KMS-11 (cell line): ENCODE measurements around the gene RNF213.

Source experiments
- H2AFZ ChIP-seq: fragments of 200-600 bp; sonication (generic); 2 replicates; pipeline ENCODE4 v1.6.1; 2016; ENCODE audit warnings: antibody characterized with exemption, mixed run types, low read depth
- H3K27ac ChIP-seq: fragments of 200-600 bp; sonication (generic); 2 replicates; pipeline ENCODE4 v1.6.1; 2016; ENCODE audit warnings: mild to moderate bottlenecking, mixed run types
- H3K27me3 ChIP-seq: fragments of 200-600 bp; sonication (generic); 2 replicates; pipeline ENCODE4 v1.6.1; 2017; ENCODE audit warnings: mild to moderate bottlenecking, low read depth, mixed run types, moderate library complexity; ENCODE audit not compliant: insufficient read depth
- H3K36me3 ChIP-seq: fragments of 200-600 bp; sonication (generic); 2 replicates; pipeline ENCODE4 v1.6.1; 2017; ENCODE audit warnings: mild to moderate bottlenecking, mixed run types; ENCODE audit not compliant: insufficient read depth
- H3K4me1 ChIP-seq: fragments of 200-600 bp; sonication (generic); 2 replicates; pipeline ENCODE4 v1.6.1; 2016; ENCODE audit warnings: mild to moderate bottlenecking, low read depth, mixed run types; ENCODE audit not compliant: poor library complexity, severe bottlenecking
- H3K4me2 ChIP-seq: fragments of 200-600 bp; sonication (generic); 2 replicates; pipeline ENCODE4 v1.7.0; 2016; ENCODE audit warnings: mild to moderate bottlenecking, mixed run types
- H3K4me3 ChIP-seq: fragments of 200-600 bp; sonication (generic); IDR thresholded peaks from 2 replicates; pipeline ENCODE4 v1.6.1; 2017; ENCODE audit warnings: low read depth, low read length, mixed read lengths; ENCODE audit not compliant: insufficient read depth
- H3K79me2 ChIP-seq: fragments of 200-600 bp; sonication (generic); 2 replicates; pipeline ENCODE4 v1.6.1; 2016; ENCODE audit warnings: low read depth, mixed run types; ENCODE audit not compliant: insufficient read depth
- H3K9ac ChIP-seq: fragments of 200-600 bp; sonication (generic); 2 replicates; pipeline ENCODE4 v1.6.1; 2016; ENCODE audit warnings: mild to moderate bottlenecking, mixed run types
- H4K20me1 ChIP-seq: fragments of 200-600 bp; sonication (generic); 2 replicates; pipeline ENCODE4 v1.6.1; 2016; ENCODE audit warnings: mild to moderate bottlenecking, mixed run types; ENCODE audit not compliant: insufficient read depth
- TF ChIP-seq, protein P1 (sequence below): fragments of 200-600 bp; sonication (generic); conservative IDR thresholded peaks from 2 replicates; pipeline ENCODE4 v1.6.1; 2017; ENCODE audit warnings: low read depth, mild to moderate bottlenecking, antibody characterized with exemption, low read length, moderate library complexity, mixed read lengths

The RNF213 gene

DNA sequence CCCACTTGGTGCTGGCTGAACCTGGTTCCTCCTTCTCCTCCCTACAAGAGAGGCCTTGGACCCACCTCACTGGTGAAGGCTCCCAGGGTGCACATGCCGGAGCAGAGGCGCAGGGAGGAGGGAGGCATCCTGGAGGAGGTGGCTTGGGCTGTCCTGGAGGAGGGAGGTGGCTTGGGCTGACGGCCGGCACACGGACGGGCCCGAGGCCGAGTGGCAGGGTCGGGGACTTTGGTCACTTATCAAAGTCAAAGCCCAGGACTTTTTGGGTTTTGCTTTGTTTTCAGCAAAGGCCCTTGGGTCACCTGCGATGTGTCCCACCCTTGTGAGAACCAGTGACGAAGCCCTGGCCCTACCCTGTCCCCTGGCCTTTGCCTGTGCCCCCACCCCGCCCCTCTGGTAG lies 182.8 kb downstream of the RNF213 start:
- TF ChIP-seq, protein P1, sequence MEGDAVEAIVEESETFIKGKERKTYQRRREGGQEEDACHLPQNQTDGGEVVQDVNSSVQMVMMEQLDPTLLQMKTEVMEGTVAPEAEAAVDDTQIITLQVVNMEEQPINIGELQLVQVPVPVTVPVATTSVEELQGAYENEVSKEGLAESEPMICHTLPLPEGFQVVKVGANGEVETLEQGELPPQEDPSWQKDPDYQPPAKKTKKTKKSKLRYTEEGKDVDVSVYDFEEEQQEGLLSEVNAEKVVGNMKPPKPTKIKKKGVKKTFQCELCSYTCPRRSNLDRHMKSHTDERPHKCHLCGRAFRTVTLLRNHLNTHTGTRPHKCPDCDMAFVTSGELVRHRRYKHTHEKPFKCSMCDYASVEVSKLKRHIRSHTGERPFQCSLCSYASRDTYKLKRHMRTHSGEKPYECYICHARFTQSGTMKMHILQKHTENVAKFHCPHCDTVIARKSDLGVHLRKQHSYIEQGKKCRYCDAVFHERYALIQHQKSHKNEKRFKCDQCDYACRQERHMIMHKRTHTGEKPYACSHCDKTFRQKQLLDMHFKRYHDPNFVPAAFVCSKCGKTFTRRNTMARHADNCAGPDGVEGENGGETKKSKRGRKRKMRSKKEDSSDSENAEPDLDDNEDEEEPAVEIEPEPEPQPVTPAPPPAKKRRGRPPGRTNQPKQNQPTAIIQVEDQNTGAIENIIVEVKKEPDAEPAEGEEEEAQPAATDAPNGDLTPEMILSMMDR, result no peak
- Histone ChIP-seq H3K36me3 (no peaks in the 10 kb centered on the region), H3K27ac (no peak overlapping the region)

DNA sequence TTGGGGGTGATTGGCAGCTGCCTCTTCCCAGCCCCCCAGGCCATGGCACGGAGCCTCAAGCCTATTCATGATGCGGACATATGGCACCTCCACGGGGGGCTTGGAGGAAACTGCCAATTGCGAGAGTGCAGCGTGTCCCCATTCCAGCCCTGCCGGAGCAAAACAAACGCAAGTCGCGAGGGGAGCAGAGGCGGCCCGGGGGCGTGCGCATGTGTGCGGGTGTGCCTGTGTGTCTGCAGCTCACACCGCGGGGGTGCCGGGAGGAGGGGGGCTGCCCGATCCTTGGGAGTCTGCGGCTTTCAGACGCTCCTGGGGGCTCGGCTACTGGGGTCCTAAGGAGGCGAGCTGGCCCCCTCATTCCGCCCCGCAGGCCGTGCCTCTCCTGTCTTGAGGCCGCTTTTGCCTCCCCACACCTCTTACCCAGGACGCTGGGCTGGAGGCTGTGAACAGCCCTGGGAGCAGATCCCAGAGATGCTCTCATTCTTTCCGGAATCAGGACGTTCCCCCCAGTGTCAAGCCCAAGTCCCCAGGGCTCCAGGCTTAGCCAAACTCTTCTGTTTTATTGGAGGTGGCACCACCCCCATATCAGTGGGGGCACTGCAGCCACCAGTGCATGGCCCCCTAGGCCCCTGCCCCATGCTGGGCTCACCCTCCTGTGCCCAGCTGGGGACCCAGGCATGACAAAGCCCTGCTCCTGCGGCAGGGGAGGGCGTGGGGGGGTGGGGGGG lies 183.4 kb downstream of the RNF213 start:
- Histone ChIP-seq H3K27ac (no peak overlapping the region), H2AFZ (no peak overlapping the region), H4K20me1 (no peaks in the 10 kb centered on the region), H3K9ac (no peak overlapping the region), H3K36me3 (no peaks in the 10 kb centered on the region), H3K4me3 (no peak overlapping the region), H3K79me2 (no peaks in the 10 kb centered on the region), H3K27me3 (peaks cover 96% of the 10 kb centered on the region), H3K4me1 (no peaks in the 10 kb centered on the region), H3K4me2 (no peak overlapping the region)
- TF ChIP-seq, protein P1, result no peak

More for the DNA sequence above, 182.8 kb downstream of the RNF213 start:
- Histone ChIP-seq H3K4me2 (no peak overlapping the region), H3K9ac (no peak overlapping the region), H3K79me2 (no peaks in the 10 kb centered on the region), H2AFZ (no peak overlapping the region), H4K20me1 (no peaks in the 10 kb centered on the region), H3K4me1 (no peaks in the 10 kb centered on the region), H3K4me3 (no peak overlapping the region), H3K27me3 (peaks cover 96% of the 10 kb centered on the region)

DNA sequence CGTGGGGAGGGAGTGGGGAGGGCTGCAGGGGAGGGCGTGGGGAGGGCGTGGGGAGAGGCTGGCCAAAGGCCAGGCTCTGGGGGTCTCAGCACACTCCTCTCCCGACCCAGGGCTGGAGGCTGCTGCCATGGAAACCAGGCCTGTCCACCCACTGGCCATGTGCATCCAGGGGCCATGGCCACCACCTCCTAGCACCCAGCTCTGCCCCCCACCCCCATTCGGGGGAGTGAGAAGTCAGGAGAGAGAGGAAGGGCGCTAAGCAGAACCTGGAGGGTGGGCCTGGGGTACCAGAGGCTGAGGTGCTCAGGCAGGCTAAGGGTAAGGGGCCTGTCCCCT lies 184.0 kb downstream of the RNF213 start:
- no peaks in the 10 kb centered on the region for H4K20me1 ChIP-seq
- peaks cover 96% of the 10 kb centered on the region for H3K27me3 ChIP-seq
- no peak overlapping the region for H3K27ac ChIP-seq
- H3K36me3 ChIP-seq, result no peaks in the 10 kb centered on the region
- H3K79me2 ChIP-seq, result no peaks in the 10 kb centered on the region
- H3K4me3 ChIP-seq, result no peak overlapping the region
- no peaks in the 10 kb centered on the region for H3K4me1 ChIP-seq
- TF ChIP-seq, protein P1, result no peak
- no peak overlapping the region for H3K4me2 ChIP-seq
- no peak overlapping the region for H3K9ac ChIP-seq
- H2AFZ ChIP-seq, result no peak overlapping the region

DNA sequence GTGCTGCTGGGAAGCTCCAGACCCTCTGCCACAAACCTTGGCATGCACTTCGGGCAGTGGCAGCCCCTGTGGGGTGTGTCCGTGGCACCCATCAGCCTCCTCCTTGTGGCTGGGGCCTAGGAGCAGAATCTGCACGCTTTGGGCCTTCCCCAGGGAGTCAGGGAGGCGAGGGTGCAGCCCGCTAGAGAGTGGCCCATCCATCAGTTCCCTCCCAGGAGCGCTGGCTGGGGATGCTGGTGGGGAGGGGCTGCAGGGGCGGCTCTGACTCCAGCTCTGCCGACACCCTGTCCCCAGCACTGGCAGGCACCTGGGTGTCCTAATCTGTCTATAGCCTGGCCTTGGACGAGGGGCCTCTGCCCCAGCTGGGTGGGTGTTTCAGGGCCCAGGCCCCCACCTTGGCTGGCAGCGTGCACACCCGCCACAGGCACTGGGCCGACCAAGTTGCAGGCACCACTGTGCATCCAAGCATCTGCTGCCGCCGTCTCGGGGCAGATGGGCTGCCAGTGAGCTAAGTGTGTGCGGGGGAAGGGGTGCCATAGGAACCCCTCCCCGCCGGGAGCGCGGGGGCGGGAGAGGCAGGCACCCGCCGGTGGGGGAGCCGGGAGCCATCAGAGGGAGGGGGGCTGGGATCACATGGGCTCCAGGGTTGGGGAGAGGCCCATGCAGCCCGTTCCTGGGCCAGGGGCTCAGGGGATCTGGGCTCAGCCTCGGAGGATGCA lies 184.5 kb downstream of the RNF213 start:
- Histone ChIP-seq H3K4me1 (no peaks in the 10 kb centered on the region), H3K27me3 (peaks cover 96% of the 10 kb centered on the region), H3K79me2 (no peaks in the 10 kb centered on the region), H3K36me3 (no peaks in the 10 kb centered on the region), H4K20me1 (no peaks in the 10 kb centered on the region), H3K4me2 (no peak overlapping the region), H3K9ac (no peak overlapping the region), H3K4me3 (no peak overlapping the region), H2AFZ (no peak overlapping the region), H3K27ac (no peak overlapping the region)
- TF ChIP-seq, protein P1, result no peak
